Measurements from ENCODE around the gene PLCL2. TPM values are rescaled to one million over a fixed set of nuclear protein-coding genes. Genes with fewer than 3 reads are reported as not detected.

The PLCL2 gene
- total and polyA plus RNA-seq, 10 donors, result 6.9 to 60.4 (median 41.8) TPM

GRCh38 chr3:17061005-17061404, 176.2 kb downstream of the PLCL2 start:
- H3K9me3 ChIP-seq, result no peaks in the 10 kb centered on the region

GRCh38 chr3:17062736-17063135, 178.0 kb downstream of the PLCL2 start:
- no peak for TF ChIP-seq CTCF (IDR thresholded peaks at IDR 0.05 in 8 of 11, conservative IDR thresholded peaks at IDR 0.05 in 3 of 11)
- TF ChIP-seq POLR2AphosphoS5 (IDR thresholded peaks at IDR 0.05), result peak in 2 of 3 donors; percentile 7 to 10
- intact Hi-C loops (cut with DNase I; ENCODE audit: low total_unique reads), result no loop called here
- peaks cover 0 to 4% (median 0%) of the 10 kb centered on the region in 6 donors for H3K4me1 ChIP-seq
- H3K27me3 ChIP-seq (replicated peaks in 1 of 7), result no peaks in the 10 kb centered on the region
- DNase-seq, result no peak
- H3K36me3 ChIP-seq, result peaks cover 0 to 30% (median 4%) of the 10 kb centered on the region in 6 donors
- 65 to 83% (median 73%) methylated on average over 3 of the region's 3 CpGs for WGBS, 5 donors
- H3K9me3 ChIP-seq, result no peaks in the 10 kb centered on the region
- no peak overlapping the region for H3K4me3 ChIP-seq
- H3K27ac ChIP-seq, result no peak overlapping the region

More at GRCh38 chr3:17061005-17061404, 176.2 kb downstream of the PLCL2 start:
- intact Hi-C loops (cut with DNase I; ENCODE audit: low total_unique reads), result no loop called here
- no peak overlapping the region for H3K27ac ChIP-seq
- H3K4me1 ChIP-seq, result peaks cover 0 to 6% (median 0%) of the 10 kb centered on the region in 6 donors
- peaks cover 0 to 31% (median 3%) of the 10 kb centered on the region in 6 donors for H3K36me3 ChIP-seq
- TF ChIP-seq CTCF (IDR thresholded peaks at IDR 0.05 in 8 of 11, conservative IDR thresholded peaks at IDR 0.05 in 3 of 11) (no peak), POLR2AphosphoS5 (IDR thresholded peaks at IDR 0.05) (no peak), POLR2A (IDR thresholded peaks at IDR 0.05) (no peak)
- no peaks in the 10 kb centered on the region for H3K27me3 ChIP-seq (replicated peaks in 1 of 7)
- 87 to 95% (median 91%) methylated on average over 3 of the region's 3 CpGs for WGBS, 5 donors
- H3K4me3 ChIP-seq, result no peak overlapping the region
- no peak for DNase-seq

GRCh38 chr3:17063596-17063995, 178.8 kb downstream of the PLCL2 start:
- 88 to 97% (median 94%) methylated on average over 3 of the region's 3 CpGs for WGBS, 5 donors

GRCh38 chr3:17065315-17065714, 180.6 kb downstream of the PLCL2 start:
- no peaks in the 10 kb centered on the region for H3K27me3 ChIP-seq (replicated peaks in 1 of 7)
- peaks cover 0 to 42% (median 14%) of the 10 kb centered on the region in 6 donors for H3K36me3 ChIP-seq
- H3K9me3 ChIP-seq, result no peaks in the 10 kb centered on the region
- no peak overlapping the region for H3K4me3 ChIP-seq
- 97 to 100% (median 98%) methylated on average over 2 of the region's 2 CpGs for WGBS, 5 donors
- DNase-seq, result no peak
- TF ChIP-seq CTCF (IDR thresholded peaks at IDR 0.05 in 8 of 11, conservative IDR thresholded peaks at IDR 0.05 in 3 of 11) (no peak), POLR2AphosphoS5 (IDR thresholded peaks at IDR 0.05) (no peak), POLR2A (IDR thresholded peaks at IDR 0.05) (no peak)
- intact Hi-C loops (cut with DNase I; ENCODE audit: low total_unique reads), result no loop called here
- H3K27ac ChIP-seq, result no peak overlapping the region
- peaks cover 0 to 4% (median 0%) of the 10 kb centered on the region in 6 donors for H3K4me1 ChIP-seq

More at GRCh38 chr3:17063596-17063995, 178.8 kb downstream of the PLCL2 start:
- intact Hi-C loops (cut with DNase I; ENCODE audit: low total_unique reads), result no loop called here
- peaks cover 0 to 34% (median 8%) of the 10 kb centered on the region in 6 donors for H3K36me3 ChIP-seq
- no peak overlapping the region for H3K27ac ChIP-seq
- TF ChIP-seq POLR2A (IDR thresholded peaks at IDR 0.05) (no peak), POLR2AphosphoS5 (IDR thresholded peaks at IDR 0.05) (no peak), CTCF (IDR thresholded peaks at IDR 0.05 in 8 of 11, conservative IDR thresholded peaks at IDR 0.05 in 3 of 11) (no peak)
- H3K4me3 ChIP-seq, result no peak overlapping the region
- no peak for DNase-seq
- no peaks in the 10 kb centered on the region for H3K9me3 ChIP-seq
- peaks cover 0 to 4% (median 0%) of the 10 kb centered on the region in 6 donors for H3K4me1 ChIP-seq
- H3K27me3 ChIP-seq (replicated peaks in 1 of 7), result no peaks in the 10 kb centered on the region

Data from spleen (tissue), 11 donors.